Gastrocnemius medialis (tissue), 4 donors: ENCODE measurements around the gene SYVN1.

ENCODE experiments used
- POLR2A ChIP-seq, 2 donors: fragments of 450-650 bp; IDR thresholded peaks; one replicate each; pipeline ENCODE4 v1.6.1; 2017; ENCODE audit warnings: antibody characterized with exemption in 2 of 2, mild to moderate bottlenecking in 2 of 2, moderate library complexity in 2 of 2
- TF ChIP-seq, protein P1 (sequence below), 5 experiments: fragments of 450-650 bp in 3 of 5; fragments of 200-600 bp in 2 of 5; sonication (generic) in 2 of 5; IDR thresholded peaks in 4 of 5; conservative IDR thresholded peaks in 1 of 5; 1 replicate in 4 of 5; 2 replicates in 1 of 5; pipeline ENCODE4 v1.5.1; 2016 to 2019; ENCODE audit warnings: antibody characterized with exemption in 5 of 5, mild to moderate bottlenecking in 3 of 5, moderate library complexity in 3 of 5

DNA sequence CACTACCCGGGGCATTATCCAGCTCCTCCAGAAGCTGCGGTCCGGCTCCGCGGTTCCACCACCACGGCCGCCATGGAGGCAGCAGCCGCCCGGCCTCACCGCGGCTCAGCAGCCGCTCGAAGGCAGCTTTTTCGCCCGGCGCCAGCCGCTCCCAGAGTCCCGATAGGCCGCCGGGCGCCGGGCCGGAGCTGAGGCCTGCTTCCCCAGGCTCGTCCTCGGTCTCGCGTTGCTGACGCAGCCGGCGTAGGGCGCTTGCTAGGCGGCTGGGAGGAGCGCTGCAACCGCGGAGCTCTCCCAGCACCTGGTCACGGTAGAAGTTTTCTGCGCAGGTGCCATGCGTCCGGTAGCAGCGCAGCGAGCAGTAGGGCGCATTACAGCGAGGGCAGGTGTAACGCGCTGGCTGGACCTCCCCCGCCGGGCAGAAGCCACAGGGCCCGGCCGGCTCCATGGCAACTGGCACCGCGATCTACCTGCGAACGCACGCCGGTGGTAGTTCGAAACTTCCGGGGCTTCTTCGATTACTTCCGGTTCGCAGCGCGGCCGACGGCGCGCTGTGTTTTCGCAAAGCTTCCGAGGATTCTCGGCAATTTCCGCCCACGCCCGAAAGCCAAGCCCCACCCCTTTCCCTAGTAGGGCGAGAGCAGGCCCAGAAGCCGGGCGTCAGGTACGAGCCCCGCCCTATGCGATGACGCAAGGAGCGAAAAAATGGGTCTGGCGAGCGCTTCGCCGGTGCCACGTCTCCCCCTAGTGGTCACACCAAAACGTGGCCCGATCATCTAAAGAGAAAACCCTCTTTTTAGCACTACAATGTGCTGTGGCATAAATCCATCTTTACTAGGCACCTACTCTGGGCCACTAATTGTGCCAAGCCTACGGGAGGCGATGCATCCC is 16.9 kb downstream of the SYVN1 start, which contains the start of gene ZNHIT2:
- TF ChIP-seq, protein P1, sequence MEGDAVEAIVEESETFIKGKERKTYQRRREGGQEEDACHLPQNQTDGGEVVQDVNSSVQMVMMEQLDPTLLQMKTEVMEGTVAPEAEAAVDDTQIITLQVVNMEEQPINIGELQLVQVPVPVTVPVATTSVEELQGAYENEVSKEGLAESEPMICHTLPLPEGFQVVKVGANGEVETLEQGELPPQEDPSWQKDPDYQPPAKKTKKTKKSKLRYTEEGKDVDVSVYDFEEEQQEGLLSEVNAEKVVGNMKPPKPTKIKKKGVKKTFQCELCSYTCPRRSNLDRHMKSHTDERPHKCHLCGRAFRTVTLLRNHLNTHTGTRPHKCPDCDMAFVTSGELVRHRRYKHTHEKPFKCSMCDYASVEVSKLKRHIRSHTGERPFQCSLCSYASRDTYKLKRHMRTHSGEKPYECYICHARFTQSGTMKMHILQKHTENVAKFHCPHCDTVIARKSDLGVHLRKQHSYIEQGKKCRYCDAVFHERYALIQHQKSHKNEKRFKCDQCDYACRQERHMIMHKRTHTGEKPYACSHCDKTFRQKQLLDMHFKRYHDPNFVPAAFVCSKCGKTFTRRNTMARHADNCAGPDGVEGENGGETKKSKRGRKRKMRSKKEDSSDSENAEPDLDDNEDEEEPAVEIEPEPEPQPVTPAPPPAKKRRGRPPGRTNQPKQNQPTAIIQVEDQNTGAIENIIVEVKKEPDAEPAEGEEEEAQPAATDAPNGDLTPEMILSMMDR (IDR thresholded peaks at IDR 0.05 in 4 of 5, conservative IDR thresholded peaks at IDR 0.05 in 1 of 5), result peak; percentile 90 to 99 (median 96)
- TF ChIP-seq POLR2A (IDR thresholded peaks at IDR 0.05), result peak; percentile 47 to 57
